ENCODE data around the gene XPNPEP2. TPM values are rescaled to one million over a fixed set of nuclear protein-coding genes. Genes with fewer than 3 reads are reported as not detected.

XPNPEP2 gene
- total and polyA plus RNA-seq, 8 donors: 0.33 to 16.3 (median 1.7) TPM

DNA sequence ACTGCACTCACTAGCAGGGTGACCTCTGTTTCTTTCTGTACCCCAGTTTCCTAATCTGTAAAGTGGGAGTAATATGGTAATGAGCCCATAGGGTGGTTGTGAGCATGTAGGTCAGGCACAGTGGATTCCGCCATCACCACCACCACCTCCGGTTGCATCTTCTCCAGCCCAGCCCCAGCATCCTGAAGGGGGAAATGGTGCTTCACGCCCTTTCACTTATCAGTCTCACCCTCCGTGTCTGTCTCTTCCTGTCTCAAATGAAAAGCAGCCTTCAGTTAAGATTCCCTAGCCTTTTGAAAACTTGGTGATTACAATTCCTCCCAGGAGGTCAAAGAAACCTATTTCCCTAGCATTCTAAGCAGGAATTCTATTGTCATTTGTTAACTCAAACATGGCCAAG is 16.9 kb upstream of the XPNPEP2 start:
- Histone ChIP-seq H3K27ac (no peak overlapping the region), H3K4me3 (no peak overlapping the region), H3K36me3 (no peaks in the 10 kb centered on the region), H3K4me1 (no peaks in the 10 kb centered on the region), H3K27me3 (no peaks in the 10 kb centered on the region), H3K9me3 (no peaks in the 10 kb centered on the region)
- WGBS, 5 donors: 42 to 58% (median 49%) methylated on average over 4 of the region's 4 CpGs
- TF ChIP-seq, protein P1, sequence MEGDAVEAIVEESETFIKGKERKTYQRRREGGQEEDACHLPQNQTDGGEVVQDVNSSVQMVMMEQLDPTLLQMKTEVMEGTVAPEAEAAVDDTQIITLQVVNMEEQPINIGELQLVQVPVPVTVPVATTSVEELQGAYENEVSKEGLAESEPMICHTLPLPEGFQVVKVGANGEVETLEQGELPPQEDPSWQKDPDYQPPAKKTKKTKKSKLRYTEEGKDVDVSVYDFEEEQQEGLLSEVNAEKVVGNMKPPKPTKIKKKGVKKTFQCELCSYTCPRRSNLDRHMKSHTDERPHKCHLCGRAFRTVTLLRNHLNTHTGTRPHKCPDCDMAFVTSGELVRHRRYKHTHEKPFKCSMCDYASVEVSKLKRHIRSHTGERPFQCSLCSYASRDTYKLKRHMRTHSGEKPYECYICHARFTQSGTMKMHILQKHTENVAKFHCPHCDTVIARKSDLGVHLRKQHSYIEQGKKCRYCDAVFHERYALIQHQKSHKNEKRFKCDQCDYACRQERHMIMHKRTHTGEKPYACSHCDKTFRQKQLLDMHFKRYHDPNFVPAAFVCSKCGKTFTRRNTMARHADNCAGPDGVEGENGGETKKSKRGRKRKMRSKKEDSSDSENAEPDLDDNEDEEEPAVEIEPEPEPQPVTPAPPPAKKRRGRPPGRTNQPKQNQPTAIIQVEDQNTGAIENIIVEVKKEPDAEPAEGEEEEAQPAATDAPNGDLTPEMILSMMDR (IDR thresholded peaks at IDR 0.05): no peak
- TF ChIP-seq POLR2A (IDR thresholded peaks at IDR 0.05) (no peak), POLR2AphosphoS5 (IDR thresholded peaks at IDR 0.05) (no peak), EP300 (IDR thresholded peaks at IDR 0.05) (no peak)
- DNase-seq: no peak
- intact Hi-C loops (cut with DNase I; ENCODE audit: low total_unique reads): no loop called here

DNA sequence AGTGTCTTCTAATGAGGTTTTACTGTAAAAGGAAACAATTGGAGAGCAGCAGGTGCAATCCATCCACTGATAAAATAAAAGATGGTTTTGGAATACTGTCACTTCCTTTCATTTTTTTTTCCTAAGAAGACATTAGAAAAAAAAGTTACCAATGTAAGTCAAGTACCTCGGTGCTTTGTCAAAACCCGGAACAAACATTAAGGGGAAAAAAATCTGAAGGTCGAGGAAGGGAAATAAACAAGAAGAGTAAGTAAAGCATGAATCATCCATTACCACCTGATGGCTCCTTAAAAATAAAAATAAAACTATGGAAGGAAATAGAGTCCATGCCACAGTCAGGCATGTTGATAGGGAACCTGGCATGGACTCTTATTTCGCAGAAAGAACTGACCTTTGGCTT is 15.3 kb upstream of the XPNPEP2 start:
- TF ChIP-seq POLR2A (IDR thresholded peaks at IDR 0.05): no peak
- TF ChIP-seq, protein P1 (IDR thresholded peaks at IDR 0.05): no peak
- TF ChIP-seq EP300 (IDR thresholded peaks at IDR 0.05): no peak
- no peak for TF ChIP-seq POLR2AphosphoS5 (IDR thresholded peaks at IDR 0.05)
- no peaks in the 10 kb centered on the region for H3K4me1 ChIP-seq
- no peaks in the 10 kb centered on the region for H3K27me3 ChIP-seq
- no peaks in the 10 kb centered on the region for H3K36me3 ChIP-seq
- H3K9me3 ChIP-seq: no peaks in the 10 kb centered on the region
- no peak overlapping the region for H3K4me3 ChIP-seq
- H3K27ac ChIP-seq: no peak overlapping the region
- 58 to 71% (median 61%) methylated on average over 4 of the region's 4 CpGs for WGBS, 5 donors
- intact Hi-C loops (cut with DNase I; ENCODE audit: low total_unique reads): no loop called here
- DNase-seq: no peak

DNA sequence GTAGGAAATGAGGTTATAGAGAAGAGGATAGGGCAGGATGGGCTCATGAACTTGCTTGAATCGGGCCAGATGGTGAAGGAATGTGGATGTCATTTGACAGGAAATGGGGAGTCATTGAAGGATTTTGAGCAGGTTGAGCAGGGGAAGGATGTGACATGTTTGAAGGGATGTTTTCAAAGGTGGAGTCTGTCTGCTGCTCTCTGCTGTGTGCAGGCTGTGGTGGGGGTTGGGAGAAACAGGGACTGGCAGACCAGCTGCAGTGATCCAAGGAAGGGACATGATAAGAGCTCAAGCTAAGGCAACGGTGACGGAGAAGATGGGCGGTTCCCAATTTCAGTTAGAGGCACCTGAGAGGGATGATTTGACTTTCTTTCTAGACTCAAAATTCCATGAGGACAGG is 14.0 kb upstream of the XPNPEP2 start:
- H3K27me3 ChIP-seq: no peaks in the 10 kb centered on the region
- H3K4me1 ChIP-seq: no peaks in the 10 kb centered on the region
- no peak for DNase-seq
- H3K27ac ChIP-seq: no peak overlapping the region
- no peaks in the 10 kb centered on the region for H3K9me3 ChIP-seq
- intact Hi-C loops (cut with DNase I; ENCODE audit: low total_unique reads): loop anchor here (5.0 kb wide), 1 partner anchor 87 kb away; no protein-coding TSS in a partner anchor
- H3K4me3 ChIP-seq: no peak overlapping the region
- TF ChIP-seq EP300 (IDR thresholded peaks at IDR 0.05): no peak
- no peaks in the 10 kb centered on the region for H3K36me3 ChIP-seq
- WGBS, 5 donors: 58 to 74% (median 66%) methylated on average over 1 to 4 of the region's 4 CpGs

DNA sequence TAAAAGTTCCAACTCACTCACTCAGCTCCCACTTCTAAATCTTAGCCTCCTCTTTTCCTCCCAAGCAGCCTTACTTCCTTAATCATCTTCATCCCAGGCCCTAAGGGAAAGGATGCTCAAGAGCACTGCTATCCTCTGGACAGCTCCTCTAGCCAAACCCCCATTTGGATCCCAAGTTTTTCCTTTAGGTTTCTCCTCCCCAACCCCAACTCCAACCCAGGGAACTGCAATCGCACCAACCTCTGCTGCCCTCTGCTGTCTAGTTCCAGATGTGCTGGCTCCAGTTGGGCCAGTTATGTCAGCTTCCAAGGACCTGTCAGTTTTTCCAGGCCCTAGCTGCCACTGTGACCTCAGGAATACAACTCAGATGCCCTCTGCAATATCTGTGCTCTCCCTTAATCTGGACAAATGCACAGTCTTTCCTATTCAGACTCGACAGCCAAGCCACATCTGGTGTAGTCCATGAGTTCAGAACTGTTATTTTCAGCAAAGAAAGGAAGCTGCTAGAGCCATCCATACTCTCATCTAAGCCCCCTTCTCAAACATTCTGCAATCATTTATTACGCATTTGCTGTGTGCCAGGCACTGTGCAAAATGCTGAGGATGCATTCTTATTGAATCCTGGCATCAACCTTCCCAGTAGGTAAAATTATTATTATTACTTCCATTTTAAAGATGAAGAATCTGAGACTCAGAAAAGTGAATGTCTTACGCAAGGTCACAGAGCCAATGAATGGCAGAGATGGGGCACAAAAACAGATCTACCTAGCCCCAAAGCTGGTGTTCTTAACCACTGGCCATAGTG is 12.3 kb upstream of the XPNPEP2 start:
- WGBS, 5 donors: 41 to 49% (median 48%) methylated on average over 4 of the region's 4 CpGs
- H3K4me1 ChIP-seq: no peaks in the 10 kb centered on the region
- no peaks in the 10 kb centered on the region for H3K27me3 ChIP-seq
- intact Hi-C loops (cut with DNase I; ENCODE audit: low total_unique reads): loop anchor here (5.0 kb wide), 1 partner anchor 89 kb away; no protein-coding TSS in a partner anchor
- no peaks in the 10 kb centered on the region for H3K36me3 ChIP-seq
- no peak overlapping the region for H3K27ac ChIP-seq
- no peaks in the 10 kb centered on the region for H3K9me3 ChIP-seq
- no peak for TF ChIP-seq POLR2A (IDR thresholded peaks at IDR 0.05)
- TF ChIP-seq, protein P1 (IDR thresholded peaks at IDR 0.05): peak in 5 of 7 experiments; percentile 42 to 76 (median 48)
- peak; percentile 65 to 78 for DNase-seq
- no peak overlapping the region for H3K4me3 ChIP-seq

DNA sequence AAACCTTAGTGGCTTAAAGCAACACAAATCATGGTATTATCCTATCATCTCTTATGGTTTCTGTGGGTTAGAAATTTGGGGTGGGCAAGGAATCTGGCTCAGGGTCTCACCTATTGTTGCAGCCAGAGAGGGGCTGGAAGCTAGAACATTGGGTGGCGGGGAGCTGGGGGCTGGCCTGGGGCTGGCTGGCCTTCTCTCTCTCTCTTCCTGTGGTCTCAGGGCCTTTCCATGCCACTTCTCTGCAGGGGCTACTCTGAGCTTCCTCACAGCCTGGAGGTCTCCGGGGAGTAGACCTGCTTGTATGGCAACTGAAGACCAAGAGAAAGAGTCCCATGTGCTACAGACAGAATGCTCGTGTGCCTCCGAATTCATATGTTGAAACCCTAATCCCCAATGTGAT is 10.7 kb upstream of the XPNPEP2 start:
- no peak for TF ChIP-seq EP300 (IDR thresholded peaks at IDR 0.05)
- TF ChIP-seq, protein P1 (IDR thresholded peaks at IDR 0.05): no peak
- TF ChIP-seq POLR2AphosphoS5 (IDR thresholded peaks at IDR 0.05): no peak
- TF ChIP-seq POLR2A (IDR thresholded peaks at IDR 0.05): no peak
- intact Hi-C loops (cut with DNase I; ENCODE audit: low total_unique reads): loop anchor here (5.0 kb wide), 1 partner anchor 91 kb away; no protein-coding TSS in a partner anchor
- WGBS, 5 donors: 79 to 95% (median 87%) methylated on average over 3 to 4 of the region's 4 CpGs

More for the DNA sequence above, 10.7 kb upstream of the XPNPEP2 start:
- DNase-seq: no peak
- no peak overlapping the region for H3K4me3 ChIP-seq
- no peak overlapping the region for H3K27ac ChIP-seq
- no peaks in the 10 kb centered on the region for H3K4me1 ChIP-seq
- H3K9me3 ChIP-seq: no peaks in the 10 kb centered on the region
- no peaks in the 10 kb centered on the region for H3K27me3 ChIP-seq
- H3K36me3 ChIP-seq: no peaks in the 10 kb centered on the region

Measured in stomach (tissue), 9 donors.